ENCODE data around the gene IBA57. TPM values are rescaled to one million over a fixed set of nuclear protein-coding genes. Genes with fewer than 3 reads are reported as not detected.

Gene IBA57
- total and polyA plus RNA-seq, 7 donors: 2.9 to 14.0 (median 4.8) TPM

DNA sequence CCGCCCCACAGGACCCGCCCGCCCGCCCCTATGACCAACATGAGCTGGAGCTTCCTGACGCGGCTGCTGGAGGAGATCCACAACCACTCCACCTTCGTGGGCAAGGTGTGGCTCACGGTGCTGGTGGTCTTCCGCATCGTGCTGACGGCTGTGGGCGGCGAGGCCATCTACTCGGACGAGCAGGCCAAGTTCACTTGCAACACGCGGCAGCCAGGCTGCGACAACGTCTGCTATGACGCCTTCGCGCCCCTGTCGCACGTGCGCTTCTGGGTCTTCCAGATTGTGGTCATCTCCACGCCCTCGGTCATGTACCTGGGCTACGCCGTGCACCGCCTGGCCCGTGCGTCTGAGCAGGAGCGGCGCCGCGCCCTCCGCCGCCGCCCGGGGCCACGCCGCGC lies 7.9 kb upstream of the IBA57 start:
- H3K27ac ChIP-seq: no peak overlapping the region
- H3K4me1 ChIP-seq: peaks cover 0 to 12% (median 5%) of the 10 kb centered on the region in 4 donors
- DNase-seq: no peak
- no peaks in the 10 kb centered on the region for H3K36me3 ChIP-seq
- no peak overlapping the region for H3K4me3 ChIP-seq
- intact Hi-C loops (cut with DNase I): no loop called here
- H3K9me3 ChIP-seq: no peaks in the 10 kb centered on the region
- TF ChIP-seq EP300 (IDR thresholded peaks at IDR 0.05): no peak
- TF ChIP-seq POLR2AphosphoS5 (IDR thresholded peaks at IDR 0.05): no peak
- TF ChIP-seq POLR2A (IDR thresholded peaks at IDR 0.05): no peak
- no peak for TF ChIP-seq CTCF (IDR thresholded peaks at IDR 0.05)
- 70 to 78% methylated on average over 43 of the region's 43 CpGs for WGBS, 2 donors
- H3K27me3 ChIP-seq: peaks cover 2 to 7% (median 4%) of the 10 kb centered on the region in 3 donors

DNA sequence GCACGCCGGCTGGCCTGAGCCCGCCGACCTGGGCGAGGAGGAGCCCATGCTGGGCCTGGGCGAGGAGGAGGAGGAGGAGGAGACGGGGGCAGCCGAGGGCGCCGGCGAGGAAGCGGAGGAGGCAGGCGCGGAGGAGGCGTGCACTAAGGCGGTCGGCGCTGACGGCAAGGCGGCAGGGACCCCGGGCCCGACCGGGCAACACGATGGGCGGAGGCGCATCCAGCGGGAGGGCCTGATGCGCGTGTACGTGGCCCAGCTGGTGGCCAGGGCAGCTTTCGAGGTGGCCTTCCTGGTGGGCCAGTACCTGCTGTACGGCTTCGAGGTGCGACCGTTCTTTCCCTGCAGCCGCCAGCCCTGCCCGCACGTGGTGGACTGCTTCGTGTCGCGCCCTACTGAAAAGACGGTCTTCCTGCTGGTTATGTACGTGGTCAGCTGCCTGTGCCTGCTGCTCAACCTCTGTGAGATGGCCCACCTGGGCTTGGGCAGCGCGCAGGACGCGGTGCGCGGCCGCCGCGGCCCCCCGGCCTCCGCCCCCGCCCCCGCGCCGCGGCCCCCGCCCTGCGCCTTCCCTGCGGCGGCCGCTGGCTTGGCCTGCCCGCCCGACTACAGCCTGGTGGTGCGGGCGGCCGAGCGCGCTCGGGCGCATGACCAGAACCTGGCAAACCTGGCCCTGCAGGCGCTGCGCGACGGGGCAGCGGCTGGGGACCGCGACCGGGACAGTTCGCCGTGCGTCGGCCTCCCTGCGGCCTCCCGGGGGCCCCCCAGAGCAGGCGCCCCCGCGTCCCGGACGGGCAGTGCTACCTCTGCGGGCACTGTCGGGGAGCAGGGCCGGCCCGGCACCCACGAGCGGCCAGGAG lies 7.2 kb upstream of the IBA57 start:
- no peak for TF ChIP-seq EP300 (IDR thresholded peaks at IDR 0.05)
- Histone ChIP-seq H3K36me3 (no peaks in the 10 kb centered on the region), H3K9me3 (no peaks in the 10 kb centered on the region), H3K27ac (no peak overlapping the region), H3K4me3 (no peak overlapping the region), H3K4me1 (peaks cover 0 to 19% (median 11%) of the 10 kb centered on the region in 4 donors), H3K27me3 (peaks cover 7 to 13% (median 8%) of the 10 kb centered on the region in 3 donors)
- intact Hi-C loops (cut with DNase I): no loop called here
- 56 to 74% methylated on average over 98 of the region's 98 CpGs for WGBS, 2 donors
- no peak for DNase-seq

DNA sequence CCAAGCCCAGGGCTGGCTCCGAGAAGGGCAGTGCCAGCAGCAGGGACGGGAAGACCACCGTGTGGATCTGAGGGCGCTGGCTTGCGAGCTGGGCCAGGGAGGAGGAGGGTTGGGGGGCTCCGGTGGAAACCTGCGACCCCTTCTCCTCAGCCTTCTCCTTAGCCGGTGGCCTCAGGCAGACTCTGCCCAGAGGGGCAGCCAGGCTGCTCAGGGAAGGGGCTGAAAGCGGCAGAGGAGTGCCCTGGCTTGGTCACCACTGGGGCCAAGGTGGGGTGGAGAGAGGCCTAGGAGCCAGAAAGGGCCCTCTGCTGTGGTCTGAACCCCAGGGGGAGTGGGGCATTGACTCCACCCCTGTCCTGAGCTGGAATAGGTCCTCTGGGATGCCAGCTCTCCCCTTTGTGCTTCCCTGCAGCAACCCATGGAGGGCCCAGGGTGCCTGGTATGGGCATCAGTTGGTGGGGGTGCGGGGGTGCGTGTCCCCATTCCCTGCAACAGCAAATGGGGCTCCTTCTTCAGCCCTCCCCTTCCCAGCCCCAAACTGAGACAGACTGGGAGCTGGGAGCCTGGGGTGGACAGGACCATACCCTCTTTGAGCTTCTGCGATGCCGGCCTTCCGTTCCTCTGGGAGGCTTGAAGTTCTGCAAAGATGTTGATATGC lies 6.5 kb upstream of the IBA57 start:
- Histone ChIP-seq H3K4me1 (peaks cover 0 to 19% (median 12%) of the 10 kb centered on the region in 4 donors), H3K36me3 (no peaks in the 10 kb centered on the region), H3K4me3 (no peak overlapping the region), H3K27me3 (peaks cover 7 to 21% (median 10%) of the 10 kb centered on the region in 3 donors), H3K27ac (no peak overlapping the region), H3K9me3 (no peaks in the 10 kb centered on the region)
- TF ChIP-seq POLR2AphosphoS5 (IDR thresholded peaks at IDR 0.05): no peak
- TF ChIP-seq EP300 (IDR thresholded peaks at IDR 0.05): no peak
- no peak for TF ChIP-seq CTCF (IDR thresholded peaks at IDR 0.05)
- no peak for TF ChIP-seq POLR2A (IDR thresholded peaks at IDR 0.05)
- intact Hi-C loops (cut with DNase I): no loop called here
- DNase-seq: no peak
- 83 to 88% methylated on average over 14 of the region's 14 CpGs for WGBS, 2 donors

GRCh38 chr1:228160201-228160761 lies 5.3 kb upstream of the IBA57 start:
- no peak overlapping the region for H3K27ac ChIP-seq
- no peaks in the 10 kb centered on the region for H3K36me3 ChIP-seq
- H3K4me3 ChIP-seq: no peak overlapping the region
- no peak for DNase-seq
- H3K4me1 ChIP-seq: peaks cover 0 to 27% (median 18%) of the 10 kb centered on the region in 4 donors
- TF ChIP-seq POLR2AphosphoS5 (IDR thresholded peaks at IDR 0.05) (no peak), POLR2A (IDR thresholded peaks at IDR 0.05) (no peak), EP300 (IDR thresholded peaks at IDR 0.05) (no peak), CTCF (IDR thresholded peaks at IDR 0.05) (no peak)
- intact Hi-C loops (cut with DNase I): loop anchor here (10.0 kb wide), 1 partner anchor 275 kb away; no protein-coding TSS in a partner anchor
- no peaks in the 10 kb centered on the region for H3K9me3 ChIP-seq
- 81 to 85% methylated on average over 15 of the region's 15 CpGs for WGBS, 2 donors
- peaks cover 7 to 23% (median 10%) of the 10 kb centered on the region in 3 donors for H3K27me3 ChIP-seq

- H3K4me3 ChIP-seq: no peak overlapping the region
- no peaks in the 10 kb centered on the region for H3K36me3 ChIP-seq
- H3K9me3 ChIP-seq: no peaks in the 10 kb centered on the region
- no peak for TF ChIP-seq CTCF (IDR thresholded peaks at IDR 0.05)
- TF ChIP-seq POLR2A (IDR thresholded peaks at IDR 0.05): no peak
- no peak for TF ChIP-seq POLR2AphosphoS5 (IDR thresholded peaks at IDR 0.05)
- no peak for TF ChIP-seq EP300 (IDR thresholded peaks at IDR 0.05)
- 13 to 60% methylated on average over 7 of the region's 7 CpGs for WGBS, 2 donors
- intact Hi-C loops (cut with DNase I): loop anchor here (10.0 kb wide), 1 partner anchor 277 kb away; no protein-coding TSS in a partner anchor
- H3K27me3 ChIP-seq: peaks cover 7 to 23% (median 10%) of the 10 kb centered on the region in 3 donors
- no peak for DNase-seq
- H3K4me1 ChIP-seq: peaks cover 0 to 30% (median 18%) of the 10 kb centered on the region in 4 donors
- peak overlapping the region in 1 of 4 donors; percentile 67 for H3K27ac ChIP-seq
Observed at GRCh38 chr1:228161362-228161761, 4.2 kb upstream of the IBA57 start.
